Uterus (tissue), 2 donors: Measurements from ENCODE around the gene ITPA.

Experiments
- POLR2A ChIP-seq, 2 donors: fragments of 450-650 bp; IDR thresholded peaks; one replicate each; pipeline ENCODE4 v1.6.1; 2016; ENCODE audit warnings: antibody characterized with exemption in 2 of 2, mild to moderate bottlenecking in 1 of 2, moderate library complexity in 1 of 2
- TF ChIP-seq, protein P1 (sequence below), 4 experiments: fragments of 200-600 bp in 2 of 4; fragments of 450-650 bp in 2 of 4; sonication (generic) in 2 of 4; IDR thresholded peaks; one replicate each; pipeline ENCODE4 v1.5.1; 2016 to 2019; ENCODE audit warnings: antibody characterized with exemption in 4 of 4, mild to moderate bottlenecking in 2 of 4, moderate library complexity in 1 of 4

- TF ChIP-seq POLR2A (IDR thresholded peaks at IDR 0.05) = no peak
- TF ChIP-seq, protein P1, sequence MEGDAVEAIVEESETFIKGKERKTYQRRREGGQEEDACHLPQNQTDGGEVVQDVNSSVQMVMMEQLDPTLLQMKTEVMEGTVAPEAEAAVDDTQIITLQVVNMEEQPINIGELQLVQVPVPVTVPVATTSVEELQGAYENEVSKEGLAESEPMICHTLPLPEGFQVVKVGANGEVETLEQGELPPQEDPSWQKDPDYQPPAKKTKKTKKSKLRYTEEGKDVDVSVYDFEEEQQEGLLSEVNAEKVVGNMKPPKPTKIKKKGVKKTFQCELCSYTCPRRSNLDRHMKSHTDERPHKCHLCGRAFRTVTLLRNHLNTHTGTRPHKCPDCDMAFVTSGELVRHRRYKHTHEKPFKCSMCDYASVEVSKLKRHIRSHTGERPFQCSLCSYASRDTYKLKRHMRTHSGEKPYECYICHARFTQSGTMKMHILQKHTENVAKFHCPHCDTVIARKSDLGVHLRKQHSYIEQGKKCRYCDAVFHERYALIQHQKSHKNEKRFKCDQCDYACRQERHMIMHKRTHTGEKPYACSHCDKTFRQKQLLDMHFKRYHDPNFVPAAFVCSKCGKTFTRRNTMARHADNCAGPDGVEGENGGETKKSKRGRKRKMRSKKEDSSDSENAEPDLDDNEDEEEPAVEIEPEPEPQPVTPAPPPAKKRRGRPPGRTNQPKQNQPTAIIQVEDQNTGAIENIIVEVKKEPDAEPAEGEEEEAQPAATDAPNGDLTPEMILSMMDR (IDR thresholded peaks at IDR 0.05) = no peak
Measured at GRCh38 chr20:3181270-3181669, 28.0 kb upstream of the ITPA start.
